Epithelial cell of esophagus (primary cell): ENCODE measurements around the gene RFX7.

Experiments
- DNase-seq: peaks from one replicate; pipeline ENCODE4 v3.0.0; 2010; ENCODE audit warnings: low read depth
- H3K4me3 ChIP-seq: 2 replicates; pipeline ENCODE4 v1.5.1; 2011; ENCODE audit warnings: mild to moderate bottlenecking, low read length, control low read depth
- TF ChIP-seq, protein P1 (sequence below): IDR thresholded peaks from 2 replicates; pipeline ENCODE4 v1.5.1; 2011; ENCODE audit warnings: low read depth, mild to moderate bottlenecking, low read length, control low read depth, inconsistent platforms; ENCODE audit not compliant: insufficient read depth; ENCODE audit errors: missing control alignments

The RFX7 gene

DNA sequence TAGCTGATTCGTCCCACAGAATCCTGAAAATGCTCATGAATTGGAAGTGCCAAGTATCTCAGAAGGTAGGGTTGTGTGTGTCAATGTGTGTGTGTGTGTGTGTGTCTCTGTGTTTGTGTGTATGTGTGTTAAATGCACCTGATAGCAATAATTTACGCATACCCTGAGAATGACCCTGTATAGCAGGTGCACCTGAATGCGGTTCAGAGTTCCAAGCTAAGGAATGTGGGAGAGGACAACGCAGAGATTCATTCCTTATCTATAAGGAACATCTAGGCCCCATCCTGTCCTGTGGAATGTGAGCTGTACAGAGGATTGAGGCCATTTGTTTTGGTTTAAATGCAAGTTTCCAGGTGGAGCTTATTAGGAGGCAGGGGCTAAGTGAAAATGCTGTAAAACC, 201.2 kb downstream of the RFX7 start:
- no peak overlapping the region for H3K4me3 ChIP-seq
- TF ChIP-seq, protein P1, sequence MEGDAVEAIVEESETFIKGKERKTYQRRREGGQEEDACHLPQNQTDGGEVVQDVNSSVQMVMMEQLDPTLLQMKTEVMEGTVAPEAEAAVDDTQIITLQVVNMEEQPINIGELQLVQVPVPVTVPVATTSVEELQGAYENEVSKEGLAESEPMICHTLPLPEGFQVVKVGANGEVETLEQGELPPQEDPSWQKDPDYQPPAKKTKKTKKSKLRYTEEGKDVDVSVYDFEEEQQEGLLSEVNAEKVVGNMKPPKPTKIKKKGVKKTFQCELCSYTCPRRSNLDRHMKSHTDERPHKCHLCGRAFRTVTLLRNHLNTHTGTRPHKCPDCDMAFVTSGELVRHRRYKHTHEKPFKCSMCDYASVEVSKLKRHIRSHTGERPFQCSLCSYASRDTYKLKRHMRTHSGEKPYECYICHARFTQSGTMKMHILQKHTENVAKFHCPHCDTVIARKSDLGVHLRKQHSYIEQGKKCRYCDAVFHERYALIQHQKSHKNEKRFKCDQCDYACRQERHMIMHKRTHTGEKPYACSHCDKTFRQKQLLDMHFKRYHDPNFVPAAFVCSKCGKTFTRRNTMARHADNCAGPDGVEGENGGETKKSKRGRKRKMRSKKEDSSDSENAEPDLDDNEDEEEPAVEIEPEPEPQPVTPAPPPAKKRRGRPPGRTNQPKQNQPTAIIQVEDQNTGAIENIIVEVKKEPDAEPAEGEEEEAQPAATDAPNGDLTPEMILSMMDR: no peak
- DNase-seq: no peak

DNA sequence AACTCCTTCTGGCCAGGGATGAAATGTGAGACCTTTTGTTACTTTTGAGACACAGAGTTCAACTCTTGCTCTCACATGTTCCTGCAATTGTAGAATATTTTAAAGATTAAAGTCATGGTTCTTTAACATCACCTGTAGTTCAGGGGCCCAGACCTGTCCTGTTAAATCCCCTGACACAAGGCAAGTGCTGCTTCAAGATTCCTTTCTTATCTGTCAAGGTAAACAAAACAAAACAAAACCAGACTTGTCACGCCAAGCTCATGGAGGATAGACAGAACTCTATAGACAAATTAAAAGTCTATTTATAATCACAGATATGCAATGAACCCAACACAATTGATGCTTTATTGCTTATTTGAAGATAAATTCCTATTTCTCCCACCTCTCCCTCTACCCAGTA, 201.6 kb downstream of the RFX7 start:
- TF ChIP-seq, protein P1: no peak
- H3K4me3 ChIP-seq: no peak overlapping the region
- peak; percentile 81 for DNase-seq

DNA sequence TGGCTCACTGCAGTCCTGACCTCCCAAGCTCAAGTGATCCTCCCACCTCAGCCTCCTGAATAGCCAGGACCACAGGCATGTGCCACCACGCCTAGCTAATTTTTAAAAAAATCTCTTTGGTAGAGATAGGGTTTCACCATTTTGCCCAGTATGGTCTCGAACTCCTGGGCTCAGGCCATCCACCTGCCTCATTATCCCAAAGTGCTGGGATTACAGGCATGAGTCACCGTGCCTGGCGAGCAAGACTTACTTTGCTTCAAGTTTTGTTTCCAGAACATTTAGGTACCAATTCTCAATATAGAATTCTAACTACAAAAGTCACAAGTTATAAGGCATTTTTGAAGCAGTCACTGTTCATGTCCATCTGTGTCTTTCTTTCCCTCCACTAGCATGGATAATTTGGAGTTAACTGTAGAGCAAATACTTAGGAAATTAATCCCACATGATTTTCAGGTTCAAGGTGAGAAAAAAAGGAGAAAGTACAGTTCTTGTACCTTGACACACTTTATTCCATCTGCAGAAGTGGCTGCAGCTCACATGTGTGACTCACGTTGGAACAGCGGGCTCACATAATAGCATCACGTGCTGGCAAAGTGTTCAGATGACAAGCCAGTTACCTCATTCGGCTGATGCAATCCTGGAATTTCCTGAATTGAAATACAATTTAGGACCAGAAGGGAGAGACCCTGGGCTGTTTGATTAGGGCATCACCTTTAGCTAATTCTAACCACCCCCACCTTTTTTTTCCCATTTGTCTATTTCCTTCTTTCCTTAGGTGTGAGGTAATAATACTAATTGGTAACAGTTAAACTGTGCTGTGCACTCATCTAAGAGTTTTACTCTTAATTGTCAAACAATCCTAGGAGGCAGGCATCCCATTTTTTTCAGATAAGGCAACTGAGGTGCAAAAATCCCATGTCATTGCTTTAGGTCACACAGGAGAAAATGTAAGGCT, 203.3 kb downstream of the RFX7 start:
- TF ChIP-seq, protein P1: no peak
- DNase-seq: peak; percentile 98
- H3K4me3 ChIP-seq: no peak overlapping the region

DNA sequence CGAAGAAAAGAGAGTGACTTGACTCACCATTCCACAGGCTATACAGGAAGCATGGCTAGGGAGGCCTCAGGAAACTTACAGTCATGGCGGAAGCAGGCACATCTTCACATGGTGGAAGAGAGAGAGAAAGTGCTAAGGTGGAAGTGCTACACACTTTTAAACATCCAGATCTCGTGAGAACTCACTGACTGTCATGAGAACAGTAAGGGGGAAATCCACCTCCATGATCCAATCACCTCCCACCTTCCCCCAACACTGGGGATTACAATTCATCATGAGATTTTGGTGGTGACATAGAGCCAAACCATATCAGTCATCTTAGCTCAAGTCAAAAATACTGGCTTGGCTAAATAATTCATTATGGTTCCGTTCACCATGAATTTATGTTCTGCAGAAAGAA, 205.0 kb downstream of the RFX7 start:
- H3K4me3 ChIP-seq: no peak overlapping the region
- no peak for DNase-seq
- TF ChIP-seq, protein P1: no peak

DNA sequence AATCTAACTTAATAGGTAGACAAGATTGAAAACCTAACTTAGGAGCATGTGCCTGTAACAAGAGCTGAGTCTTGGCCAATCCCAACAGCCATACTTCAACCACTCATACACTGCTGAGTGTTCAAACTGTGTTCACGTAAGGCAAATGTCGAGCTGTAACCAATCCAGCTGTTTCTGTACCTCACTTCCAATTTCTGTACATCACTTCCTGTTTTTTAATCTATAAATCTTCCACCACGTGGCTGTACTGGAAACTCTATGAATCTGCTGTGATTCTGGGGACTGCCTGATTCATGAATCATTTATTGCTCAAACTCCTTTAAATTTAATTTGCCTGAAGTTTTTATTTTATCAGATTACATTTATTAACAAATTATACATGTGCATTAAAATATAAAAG, 205.7 kb downstream of the RFX7 start:
- peak; percentile 49 for DNase-seq
- H3K4me3 ChIP-seq: no peak overlapping the region
- TF ChIP-seq, protein P1: no peak
